ENCODE measurements around the gene CPVL.

The CPVL gene

GRCh38 chr7:29146057-29146706 lies at the start of gene CPVL:
Gene CPVL (minus strand): TSS chr7:29146537. CDS start chr7:29121061, 25,476 bp downstream.
- in situ Hi-C loops (cut with HindIII; ENCODE audit: low sequenced_read_pairs), result no loop called here

DNA sequence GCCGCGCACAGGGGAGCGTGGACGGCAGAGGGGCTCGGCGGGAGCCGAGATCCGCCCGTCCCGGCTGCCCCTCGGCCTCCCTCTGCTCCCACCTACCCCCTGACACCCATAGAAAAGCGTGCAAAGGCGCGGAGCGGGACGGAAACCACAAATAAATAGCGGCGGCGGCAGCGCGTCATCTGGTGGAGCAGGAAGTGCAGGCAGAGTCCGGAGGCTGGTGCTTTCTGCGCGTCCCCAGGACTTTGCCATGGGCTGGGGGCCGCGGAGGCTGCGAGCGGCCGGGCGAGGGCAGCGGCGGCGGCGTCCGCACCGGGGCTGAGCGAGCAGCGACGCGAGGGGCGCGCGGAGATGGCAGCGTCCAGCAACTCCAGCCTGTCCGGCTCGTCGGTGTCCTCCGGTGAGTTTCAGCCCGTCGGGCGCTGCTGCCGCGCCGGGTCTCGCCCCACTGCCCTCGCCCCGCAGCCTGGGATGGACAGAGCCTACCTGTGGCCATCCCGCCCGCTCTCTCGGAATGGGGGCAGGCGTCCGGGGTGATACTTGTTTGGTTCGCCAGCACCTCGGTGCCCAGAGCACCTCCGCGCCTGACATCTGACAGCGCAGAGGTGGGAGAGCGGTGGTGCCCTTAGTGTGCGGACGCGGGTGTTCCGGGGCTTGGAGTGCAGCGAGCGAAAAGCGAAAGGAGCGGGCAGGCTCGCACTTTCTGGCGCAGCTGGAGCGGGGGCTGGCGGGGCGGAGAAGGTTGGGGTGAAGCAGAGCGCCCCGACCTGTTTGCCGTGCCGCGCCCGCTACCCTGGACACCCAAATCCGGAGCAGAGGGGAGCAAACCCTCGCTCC lies 48.5 kb upstream of the CPVL start, which contains the start of gene CHN2:
CHN2 (plus strand) TSS at position 182 of the 834 bp plus-strand sequence.
- in situ Hi-C loops (cut with HindIII; ENCODE audit: low sequenced_read_pairs), result no loop called here

DNA sequence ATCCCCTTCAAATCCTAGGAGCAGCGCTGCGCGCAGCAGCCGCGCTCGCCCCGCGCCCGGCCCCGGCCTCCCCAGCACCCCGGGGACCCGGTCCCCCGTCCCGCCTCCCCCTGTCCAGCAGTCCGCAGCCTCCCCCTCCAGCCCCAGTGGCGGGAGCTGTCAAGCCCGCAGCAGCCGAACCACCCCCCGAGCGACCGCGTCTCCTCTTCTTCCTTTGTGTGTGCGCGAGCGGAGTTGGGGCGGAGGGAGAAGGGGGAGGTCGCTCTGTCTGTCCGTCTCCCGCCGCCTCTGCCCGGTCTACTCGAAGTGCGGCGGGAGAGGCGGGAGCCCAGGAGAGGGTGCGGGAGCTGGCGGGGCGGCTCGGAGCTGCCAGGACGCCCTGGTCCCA lies 47.9 kb upstream of the CPVL start:
- in situ Hi-C loops (cut with HindIII; ENCODE audit: low sequenced_read_pairs), result no loop called here

- in situ Hi-C loops (cut with HindIII; ENCODE audit: low sequenced_read_pairs), result no loop called here
Measured at GRCh38 chr7:29193316-29194205, 47.2 kb upstream of the CPVL start.

GRCh38 chr7:29192811-29193210 lies 46.5 kb upstream of the CPVL start:
- in situ Hi-C loops (cut with HindIII; ENCODE audit: low sequenced_read_pairs), result no loop called here

- in situ Hi-C loops (cut with HindIII; ENCODE audit: low sequenced_read_pairs), result no loop called here
Measured at GRCh38 chr7:29192323-29192722, 46.0 kb upstream of the CPVL start.

DNA sequence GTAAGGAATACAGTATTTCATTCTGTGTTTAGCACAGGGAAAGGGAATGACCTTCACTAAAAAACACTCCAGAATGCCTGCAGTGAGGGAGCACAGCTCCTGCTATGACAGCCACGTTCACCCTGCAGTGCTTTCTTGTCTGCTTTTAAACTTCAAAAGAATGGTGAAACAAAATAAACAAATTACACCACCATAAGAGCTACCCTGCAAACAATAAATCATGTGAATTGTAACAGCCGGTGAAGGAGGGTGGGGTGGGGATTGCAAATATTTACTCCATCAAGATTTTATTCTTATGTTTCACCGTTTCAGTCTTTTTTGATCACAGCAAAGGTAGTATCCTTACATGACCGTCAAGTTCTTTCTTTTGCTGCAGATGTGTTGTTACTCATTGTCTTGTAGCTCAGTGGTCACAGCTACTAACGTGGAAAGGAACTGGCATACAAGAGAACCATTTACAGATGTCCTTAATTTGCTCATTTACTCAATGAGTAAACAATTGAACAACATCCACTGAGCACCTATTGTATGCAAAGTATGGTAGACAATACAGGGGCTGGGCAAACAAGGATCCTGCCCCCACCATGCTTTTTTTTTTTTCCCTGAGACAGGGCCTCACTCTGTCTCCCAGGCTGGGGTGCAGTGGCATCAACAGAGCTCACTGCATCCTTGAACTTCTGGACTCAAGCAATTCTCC lies 44.2 kb upstream of the CPVL start:
- in situ Hi-C loops (cut with HindIII; ENCODE audit: low sequenced_read_pairs), result no loop called here

DNA sequence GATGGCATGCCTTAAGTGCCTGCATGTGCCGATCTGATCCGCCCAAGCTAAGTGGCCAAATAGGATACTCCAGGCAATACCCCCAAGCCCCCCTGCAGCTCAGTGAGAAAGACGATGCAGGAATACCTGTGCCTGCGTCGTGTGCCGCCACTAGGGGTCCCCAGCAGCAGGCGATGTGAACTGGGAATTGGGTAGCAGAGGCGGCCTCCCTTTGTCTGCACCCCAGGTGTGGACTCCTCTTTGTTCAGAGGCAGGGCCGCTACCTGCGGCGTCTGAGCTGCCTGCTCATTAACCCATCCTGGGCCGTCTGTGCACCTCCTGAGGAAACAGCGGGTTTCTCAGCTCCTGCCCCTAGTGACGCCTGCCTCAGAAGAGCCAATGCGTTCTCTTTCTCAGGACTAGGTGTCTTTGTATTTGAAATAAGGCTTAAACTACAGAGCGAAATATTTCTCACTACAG lies 43.4 kb upstream of the CPVL start:
- in situ Hi-C loops (cut with HindIII; ENCODE audit: low sequenced_read_pairs), result no loop called here

GRCh38 chr7:29185613-29186012 lies 39.3 kb upstream of the CPVL start:
- in situ Hi-C loops (cut with HindIII; ENCODE audit: low sequenced_read_pairs), result no loop called here

- in situ Hi-C loops (cut with HindIII; ENCODE audit: low sequenced_read_pairs), result no loop called here
Measured at GRCh38 chr7:29184599-29184998, 38.3 kb upstream of the CPVL start.

DNA sequence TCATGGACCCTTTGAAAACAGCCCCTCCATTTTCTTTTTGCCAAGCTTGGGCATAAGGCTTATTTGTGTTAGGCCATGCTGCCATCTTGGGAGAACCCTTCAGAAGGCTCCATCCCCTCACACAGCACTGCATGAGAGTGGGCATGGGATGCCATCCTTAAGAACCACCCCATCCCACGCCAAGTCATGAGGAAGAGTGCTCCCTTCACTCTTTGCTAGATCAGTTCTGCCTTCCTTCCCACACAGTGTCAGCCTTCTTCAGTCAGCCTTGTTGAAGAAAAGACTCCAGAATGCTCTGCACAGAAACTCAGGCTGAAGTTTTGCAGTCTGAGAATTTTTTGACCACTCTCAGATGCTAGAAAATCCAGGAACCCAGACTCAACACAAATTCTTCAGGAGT lies 32.8 kb upstream of the CPVL start:
- in situ Hi-C loops (cut with HindIII; ENCODE audit: low sequenced_read_pairs), result no loop called here

- in situ Hi-C loops (cut with HindIII; ENCODE audit: low sequenced_read_pairs), result no loop called here
Measured at GRCh38 chr7:29177963-29178600, 31.7 kb upstream of the CPVL start.

GRCh38 chr7:29173458-29173857 lies 27.1 kb upstream of the CPVL start:
- in situ Hi-C loops (cut with HindIII; ENCODE audit: low sequenced_read_pairs), result no loop called here

DNA sequence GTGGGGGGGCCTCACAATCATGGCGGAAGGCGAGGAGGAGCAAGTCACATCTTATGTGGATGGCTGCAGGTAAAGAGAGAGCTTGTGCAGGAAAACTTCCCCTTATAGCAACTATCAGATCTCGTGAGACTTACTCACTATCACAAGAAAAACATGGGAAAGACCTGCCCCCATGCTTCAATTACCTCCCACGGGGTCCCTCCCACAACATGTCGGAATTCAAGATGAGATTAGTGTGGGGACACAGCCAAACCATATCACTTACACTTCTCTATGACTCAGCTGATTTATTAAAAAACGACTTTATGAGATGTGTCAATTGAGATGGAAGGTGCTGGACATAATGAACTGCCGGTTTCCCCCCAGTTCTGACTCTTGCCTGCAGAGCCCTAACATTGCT lies 24.4 kb upstream of the CPVL start:
- in situ Hi-C loops (cut with HindIII; ENCODE audit: low sequenced_read_pairs), result no loop called here

DNA sequence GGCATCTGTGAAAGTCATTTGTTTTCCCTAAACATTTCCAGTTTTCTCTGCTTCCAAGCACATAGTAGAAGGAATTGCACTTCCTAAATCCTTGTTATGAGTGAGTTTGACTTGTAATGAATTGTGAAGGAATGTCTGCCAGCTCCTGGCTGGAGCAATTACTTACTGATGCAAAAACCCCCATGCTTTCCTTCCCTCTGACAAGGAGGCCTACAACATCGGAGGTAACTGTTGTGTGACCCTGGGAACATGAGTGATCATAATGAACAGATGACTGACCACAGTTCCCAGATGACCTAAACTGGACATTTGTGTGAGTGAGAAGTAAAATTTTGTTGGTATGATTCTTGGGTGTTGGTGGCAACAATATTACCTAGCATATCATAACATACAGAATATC lies 21.4 kb upstream of the CPVL start:
- in situ Hi-C loops (cut with HindIII; ENCODE audit: low sequenced_read_pairs), result no loop called here

GRCh38 chr7:29163854-29164253 lies 17.5 kb upstream of the CPVL start:
- in situ Hi-C loops (cut with HindIII; ENCODE audit: low sequenced_read_pairs), result no loop called here

GRCh38 chr7:29162577-29162976 lies 16.2 kb upstream of the CPVL start:
- in situ Hi-C loops (cut with HindIII; ENCODE audit: low sequenced_read_pairs), result no loop called here

DNA sequence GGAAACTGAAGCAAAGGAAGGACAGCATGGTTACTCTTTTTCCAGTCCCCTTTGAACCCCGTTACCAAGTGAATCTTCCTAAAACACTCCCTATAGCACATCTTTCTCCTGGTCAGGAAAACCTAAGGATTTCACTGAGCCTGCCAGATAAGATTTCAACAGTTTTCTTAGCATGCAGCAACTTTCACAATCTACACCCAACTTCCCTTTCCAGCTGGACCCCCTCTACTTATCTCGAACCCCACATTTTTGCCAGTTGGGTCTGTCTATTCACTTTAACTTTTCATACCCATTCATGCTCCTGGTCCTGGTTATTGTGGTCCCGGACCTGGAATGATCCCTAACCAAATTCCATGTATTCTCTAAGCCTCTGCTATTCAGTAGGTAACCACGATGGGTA lies 14.9 kb upstream of the CPVL start:
- in situ Hi-C loops (cut with HindIII; ENCODE audit: low sequenced_read_pairs), result no loop called here

DNA sequence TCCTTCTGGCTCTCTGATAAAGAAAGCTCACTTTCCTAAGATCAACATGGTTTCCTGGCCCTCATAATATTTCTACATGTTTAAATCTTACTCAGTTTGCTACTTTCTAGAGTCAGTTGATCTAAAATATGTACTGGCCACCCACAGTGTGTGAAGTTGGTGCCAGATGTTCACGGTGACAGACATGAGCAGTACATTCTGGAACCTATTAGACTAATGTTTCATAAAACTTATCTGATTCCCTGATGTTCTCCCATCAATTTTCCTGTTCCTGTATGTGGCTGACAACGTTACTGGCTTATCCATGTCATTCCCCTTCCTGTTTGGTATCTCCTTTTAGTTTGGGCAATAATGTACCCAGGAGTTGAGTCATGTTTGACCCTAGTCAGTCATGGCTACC lies 13.7 kb upstream of the CPVL start:
- in situ Hi-C loops (cut with HindIII; ENCODE audit: low sequenced_read_pairs), result no loop called here

DNA sequence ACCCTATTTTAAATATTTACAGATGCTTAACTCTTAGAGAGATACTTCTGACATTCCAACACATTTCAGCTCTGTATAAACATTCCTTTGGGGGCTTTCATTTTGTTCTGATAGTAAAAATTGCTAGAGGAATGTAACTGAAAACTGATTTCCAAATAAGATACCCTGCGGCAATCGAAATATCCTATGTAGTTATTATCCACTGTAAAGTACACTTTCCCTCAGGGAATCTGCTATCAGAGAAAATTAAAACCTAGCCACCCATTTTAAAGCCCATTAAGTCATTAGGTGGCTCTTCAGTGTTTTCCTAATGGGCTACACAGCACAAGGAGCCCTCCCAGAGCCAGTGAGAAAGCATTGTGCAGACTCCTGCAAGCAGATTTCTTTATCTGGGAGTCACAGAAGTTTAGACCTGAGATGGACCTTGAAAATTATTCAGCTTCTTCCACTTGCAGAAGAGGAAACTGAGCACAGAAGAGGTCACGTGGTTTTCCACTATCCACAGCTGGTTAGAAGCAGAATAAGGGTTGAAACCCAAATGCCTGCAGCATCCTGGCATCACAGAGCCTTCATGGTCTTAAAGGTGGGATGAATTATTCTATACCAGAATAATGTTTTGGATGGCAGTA lies 12.6 kb upstream of the CPVL start:
- in situ Hi-C loops (cut with HindIII; ENCODE audit: low sequenced_read_pairs), result no loop called here
